WTC11 (cell line): ENCODE results near the gene GART. TPM values are rescaled to one million over a fixed set of nuclear protein-coding genes. Genes with fewer than 3 reads are reported as not detected.

Experiments used
- ATF1 ChIP-seq: sonication (generic); formaldehyde crosslinking; IDR thresholded peaks from 2 replicates; pipeline ENCODE4 v1.8.1; 2023; ENCODE audit warnings: mild to moderate bottlenecking, moderate library complexity, missing genetic modification reagents
- CBFB ChIP-seq: sonication (generic); formaldehyde crosslinking; IDR thresholded peaks from 2 replicates; pipeline ENCODE4 v1.8.1; 2022; ENCODE audit warnings: mild to moderate bottlenecking, low read depth, missing genetic modification reagents
- CREM ChIP-seq: sonication (generic); formaldehyde crosslinking; IDR thresholded peaks from 2 replicates; pipeline ENCODE4 v1.8.1; 2022; ENCODE audit warnings: mild to moderate bottlenecking, missing genetic modification reagents, moderate library complexity
- ELF4 ChIP-seq: sonication (generic); formaldehyde crosslinking; IDR thresholded peaks from 2 replicates; pipeline ENCODE4 v1.8.1; 2022; ENCODE audit warnings: low read depth, mild to moderate bottlenecking, moderate library complexity, missing genetic modification reagents
- ESRRA ChIP-seq: sonication (generic); formaldehyde crosslinking; IDR thresholded peaks from 2 replicates; pipeline ENCODE4 v1.8.1; 2022; ENCODE audit warnings: mild to moderate bottlenecking, missing genetic modification reagents, borderline replicate concordance
- ETV6 ChIP-seq: sonication (generic); formaldehyde crosslinking; IDR thresholded peaks from 2 replicates; pipeline ENCODE4 v1.8.1; 2022; ENCODE audit warnings: mild to moderate bottlenecking, missing genetic modification reagents
- GABPB1 ChIP-seq: sonication (generic); formaldehyde crosslinking; IDR thresholded peaks from 2 replicates; pipeline ENCODE4 v1.8.1; 2023; ENCODE audit warnings: mild to moderate bottlenecking, missing genetic modification reagents
- HMGA2 ChIP-seq: fragments of 250-450 bp; sonication (Bioruptor Pico); IDR thresholded peaks from 2 replicates; pipeline ENCODE4 v1.4.0; 2021; ENCODE audit warnings: mild to moderate bottlenecking, moderate library complexity
- IRF1 ChIP-seq: sonication (generic); formaldehyde crosslinking; IDR thresholded peaks from 2 replicates; pipeline ENCODE4 v1.8.0; 2023; ENCODE audit warnings: missing genetic modification reagents
- JAZF1 ChIP-seq: fragments of 250-450 bp; sonication (Bioruptor Pico); IDR thresholded peaks from 2 replicates; pipeline ENCODE4 v1.9.0; 2021; ENCODE audit warnings: moderate library complexity, mild to moderate bottlenecking, inconsistent platforms
- MYBL2 ChIP-seq: sonication (generic); formaldehyde crosslinking; IDR thresholded peaks from 2 replicates; pipeline ENCODE4 v1.8.1; 2023; ENCODE audit warnings: mild to moderate bottlenecking, moderate library complexity, missing genetic modification reagents
- NR2C2 ChIP-seq: sonication (generic); formaldehyde crosslinking; IDR thresholded peaks from 2 replicates; pipeline ENCODE4 v1.8.0; 2022; ENCODE audit warnings: mild to moderate bottlenecking, missing genetic modification reagents
- PRRX2 ChIP-seq: fragments of 250-450 bp; sonication (Bioruptor Pico); IDR thresholded peaks from 2 replicates; pipeline ENCODE4 v1.8.0; 2021; ENCODE audit warnings: mild to moderate bottlenecking
- RELA ChIP-seq: sonication (generic); formaldehyde crosslinking; IDR thresholded peaks from 2 replicates; pipeline ENCODE4 v1.8.1; 2022; ENCODE audit warnings: missing genetic modification reagents, mild to moderate bottlenecking, borderline replicate concordance
- SMAD3 ChIP-seq: sonication (generic); formaldehyde crosslinking; IDR thresholded peaks from 2 replicates; pipeline ENCODE4 v1.8.0; 2022; ENCODE audit warnings: missing genetic modification reagents, mild to moderate bottlenecking, borderline replicate concordance
- SMAD4 ChIP-seq: sonication (generic); formaldehyde crosslinking; IDR thresholded peaks from 2 replicates; pipeline ENCODE4 v1.8.0; 2022; ENCODE audit warnings: mild to moderate bottlenecking, missing genetic modification reagents
- SOX15 ChIP-seq: fragments of 250-450 bp; sonication (Bioruptor Pico); IDR thresholded peaks from 2 replicates; pipeline ENCODE4 v1.9.0; 2021; ENCODE audit warnings: mild to moderate bottlenecking
- STAT6 ChIP-seq: sonication (generic); formaldehyde crosslinking; conservative IDR thresholded peaks from 2 replicates; pipeline ENCODE4 v1.8.1; 2023; ENCODE audit warnings: mild to moderate bottlenecking, low read depth, missing genetic modification reagents, moderate library complexity
- TP53 ChIP-seq: sonication (generic); formaldehyde crosslinking; IDR thresholded peaks from 2 replicates; pipeline ENCODE4 v1.8.1; 2023; ENCODE audit warnings: mild to moderate bottlenecking, missing genetic modification reagents
- ZBTB21 ChIP-seq: sonication (generic); formaldehyde crosslinking; IDR thresholded peaks from 2 replicates; pipeline ENCODE4 v1.8.1; 2023; ENCODE audit warnings: mild to moderate bottlenecking, missing genetic modification reagents, borderline replicate concordance
- ZNF219 ChIP-seq: sonication (generic); formaldehyde crosslinking; IDR thresholded peaks from 2 replicates; pipeline ENCODE4 v1.8.0; 2023; ENCODE audit warnings: missing genetic modification reagents, mild to moderate bottlenecking, borderline replicate concordance
- ZNF263 ChIP-seq: sonication (generic); formaldehyde crosslinking; IDR thresholded peaks from 2 replicates; pipeline ENCODE4 v1.8.1; 2022; ENCODE audit warnings: low read depth, mild to moderate bottlenecking, moderate library complexity, missing genetic modification reagents
- ZNF317 ChIP-seq: sonication (generic); formaldehyde crosslinking; IDR thresholded peaks from 2 replicates; pipeline ENCODE4 v1.8.1; 2023; ENCODE audit warnings: low read depth, mild to moderate bottlenecking, moderate library complexity, missing genetic modification reagents, borderline replicate concordance
- ZNF416 ChIP-seq: fragments of 250-450 bp; sonication (Bioruptor Pico); IDR thresholded peaks from 2 replicates; pipeline ENCODE4 v1.9.0; 2021; ENCODE audit warnings: mild to moderate bottlenecking, inconsistent platforms
- ZSCAN18 ChIP-seq: fragments of 250-450 bp; sonication (Bioruptor Pico); IDR thresholded peaks from 2 replicates; pipeline ENCODE4 v2.1.2; 2022; ENCODE audit warnings: mild to moderate bottlenecking, moderate library complexity
- total RNA-seq: library from RNA; stranded (reverse); gene quantifications from 3 replicates; pipeline ENCODE4 v1.2.3, GENCODE V29; 2021
- TF ChIP-seq, protein P1 (sequence below): sonication (generic); formaldehyde crosslinking; IDR thresholded peaks from 2 replicates; pipeline ENCODE4 v1.8.1; 2023; ENCODE audit warnings: mild to moderate bottlenecking, missing genetic modification reagents
- TF ChIP-seq, protein P2 (sequence below): sonication (generic); formaldehyde crosslinking; IDR thresholded peaks from 2 replicates; pipeline ENCODE4 v1.8.1; 2022; ENCODE audit warnings: low read depth, mild to moderate bottlenecking, moderate library complexity, missing genetic modification reagents, borderline replicate concordance
- TF ChIP-seq, protein P3 (sequence below): sonication (generic); formaldehyde crosslinking; IDR thresholded peaks from 2 replicates; pipeline ENCODE4 v1.8.0; 2022; ENCODE audit warnings: missing genetic modification reagents

GART gene
- total RNA-seq, 1 experiment from 2014 or later: 223 TPM

DNA sequence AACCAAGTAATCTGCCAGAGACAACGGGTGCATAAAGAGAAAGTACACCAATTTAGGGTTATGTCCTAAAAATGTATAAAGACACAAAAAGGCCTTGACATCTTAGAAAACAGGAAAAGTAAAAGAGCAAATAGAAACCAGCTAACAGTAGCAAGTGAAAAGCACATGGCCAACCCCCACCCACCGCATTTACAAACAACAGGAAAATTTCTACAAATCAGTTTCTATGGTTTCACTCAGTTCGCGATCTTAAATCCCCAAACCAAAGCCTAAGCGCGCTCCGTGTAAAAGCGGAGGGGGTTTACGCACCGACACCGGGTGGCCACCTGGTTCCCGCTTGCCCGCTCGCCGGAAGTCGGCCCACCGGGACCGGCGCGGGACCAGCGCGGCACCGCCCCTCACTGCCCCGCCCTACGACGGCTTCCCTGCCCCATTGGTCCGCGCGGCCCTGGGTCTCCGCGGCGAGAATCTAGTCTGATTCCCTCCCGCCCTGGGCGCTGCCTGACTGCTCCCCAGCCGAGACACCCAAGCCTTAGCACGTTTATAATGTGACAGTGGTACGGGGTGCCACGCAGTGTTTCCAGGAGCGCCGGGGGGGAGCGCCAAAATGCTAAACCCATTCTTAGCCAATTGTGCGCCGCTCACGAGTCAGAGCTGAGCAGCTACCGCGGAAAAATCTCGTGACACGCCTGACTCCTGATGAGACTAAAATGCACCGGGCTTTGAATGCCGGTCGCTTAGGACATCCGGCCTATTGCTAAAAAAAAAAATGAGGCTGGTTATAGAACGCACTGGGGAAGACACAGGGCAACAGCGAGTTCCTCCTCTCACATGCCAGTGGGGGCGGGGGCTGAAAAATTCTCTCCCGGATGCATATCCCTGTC is at the start of gene GART (continued):
- no peak for TF ChIP-seq PRRX2 (CRISPR knock-in tag)
- TF ChIP-seq ETV6: no peak
- TF ChIP-seq ELF4 (CRISPR knock-in tag): no peak
- no peak for TF ChIP-seq SOX15 (CRISPR knock-in tag)
- 0 out of 2 replicates have a peak, but pooled peaks have one; percentile 3 for TF ChIP-seq HMGA2
- TF ChIP-seq, protein P1, sequence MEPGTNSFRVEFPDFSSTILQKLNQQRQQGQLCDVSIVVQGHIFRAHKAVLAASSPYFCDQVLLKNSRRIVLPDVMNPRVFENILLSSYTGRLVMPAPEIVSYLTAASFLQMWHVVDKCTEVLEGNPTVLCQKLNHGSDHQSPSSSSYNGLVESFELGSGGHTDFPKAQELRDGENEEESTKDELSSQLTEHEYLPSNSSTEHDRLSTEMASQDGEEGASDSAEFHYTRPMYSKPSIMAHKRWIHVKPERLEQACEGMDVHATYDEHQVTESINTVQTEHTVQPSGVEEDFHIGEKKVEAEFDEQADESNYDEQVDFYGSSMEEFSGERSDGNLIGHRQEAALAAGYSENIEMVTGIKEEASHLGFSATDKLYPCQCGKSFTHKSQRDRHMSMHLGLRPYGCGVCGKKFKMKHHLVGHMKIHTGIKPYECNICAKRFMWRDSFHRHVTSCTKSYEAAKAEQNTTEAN (CRISPR knock-in tag): no peak
- no peak for TF ChIP-seq CREM (CRISPR knock-in tag)
- no peak for TF ChIP-seq ZSCAN18
- TF ChIP-seq, protein P2, sequence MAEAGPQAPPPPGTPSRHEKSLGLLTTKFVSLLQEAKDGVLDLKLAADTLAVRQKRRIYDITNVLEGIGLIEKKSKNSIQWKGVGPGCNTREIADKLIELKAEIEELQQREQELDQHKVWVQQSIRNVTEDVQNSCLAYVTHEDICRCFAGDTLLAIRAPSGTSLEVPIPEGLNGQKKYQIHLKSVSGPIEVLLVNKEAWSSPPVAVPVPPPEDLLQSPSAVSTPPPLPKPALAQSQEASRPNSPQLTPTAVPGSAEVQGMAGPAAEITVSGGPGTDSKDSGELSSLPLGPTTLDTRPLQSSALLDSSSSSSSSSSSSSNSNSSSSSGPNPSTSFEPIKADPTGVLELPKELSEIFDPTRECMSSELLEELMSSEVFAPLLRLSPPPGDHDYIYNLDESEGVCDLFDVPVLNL (CRISPR knock-in tag): no peak
- peak; percentile 63; the same call in 1 of the 2 replicates for TF ChIP-seq MYBL2
- TF ChIP-seq SMAD4 (CRISPR knock-in tag): no peak
- no peak for TF ChIP-seq CBFB
- 0 out of 2 replicates have a peak, but pooled peaks have one; percentile 23 for TF ChIP-seq SMAD3
- TF ChIP-seq ZNF416: no peak
- no peak for TF ChIP-seq ZNF263 (CRISPR knock-in tag)
- TF ChIP-seq STAT6: no peak
- no peak for TF ChIP-seq JAZF1 (CRISPR knock-in tag)
- no peak for TF ChIP-seq ESRRA (CRISPR knock-in tag)
- TF ChIP-seq GABPB1 (CRISPR knock-in tag): peak; percentile 64; the same call in 1 of the 2 replicates
- no peak for TF ChIP-seq ZNF219 (CRISPR knock-in tag)
- TF ChIP-seq, protein P3, sequence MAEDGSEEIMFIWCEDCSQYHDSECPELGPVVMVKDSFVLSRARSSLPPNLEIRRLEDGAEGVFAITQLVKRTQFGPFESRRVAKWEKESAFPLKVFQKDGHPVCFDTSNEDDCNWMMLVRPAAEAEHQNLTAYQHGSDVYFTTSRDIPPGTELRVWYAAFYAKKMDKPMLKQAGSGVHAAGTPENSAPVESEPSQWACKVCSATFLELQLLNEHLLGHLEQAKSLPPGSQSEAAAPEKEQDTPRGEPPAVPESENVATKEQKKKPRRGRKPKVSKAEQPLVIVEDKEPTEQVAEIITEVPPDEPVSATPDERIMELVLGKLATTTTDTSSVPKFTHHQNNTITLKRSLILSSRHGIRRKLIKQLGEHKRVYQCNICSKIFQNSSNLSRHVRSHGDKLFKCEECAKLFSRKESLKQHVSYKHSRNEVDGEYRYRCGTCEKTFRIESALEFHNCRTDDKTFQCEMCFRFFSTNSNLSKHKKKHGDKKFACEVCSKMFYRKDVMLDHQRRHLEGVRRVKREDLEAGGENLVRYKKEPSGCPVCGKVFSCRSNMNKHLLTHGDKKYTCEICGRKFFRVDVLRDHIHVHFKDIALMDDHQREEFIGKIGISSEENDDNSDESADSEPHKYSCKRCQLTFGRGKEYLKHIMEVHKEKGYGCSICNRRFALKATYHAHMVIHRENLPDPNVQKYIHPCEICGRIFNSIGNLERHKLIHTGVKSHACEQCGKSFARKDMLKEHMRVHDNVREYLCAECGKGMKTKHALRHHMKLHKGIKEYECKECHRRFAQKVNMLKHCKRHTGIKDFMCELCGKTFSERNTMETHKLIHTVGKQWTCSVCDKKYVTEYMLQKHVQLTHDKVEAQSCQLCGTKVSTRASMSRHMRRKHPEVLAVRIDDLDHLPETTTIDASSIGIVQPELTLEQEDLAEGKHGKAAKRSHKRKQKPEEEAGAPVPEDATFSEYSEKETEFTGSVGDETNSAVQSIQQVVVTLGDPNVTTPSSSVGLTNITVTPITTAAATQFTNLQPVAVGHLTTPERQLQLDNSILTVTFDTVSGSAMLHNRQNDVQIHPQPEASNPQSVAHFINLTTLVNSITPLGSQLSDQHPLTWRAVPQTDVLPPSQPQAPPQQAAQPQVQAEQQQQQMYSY (CRISPR knock-in tag): no peak
- TF ChIP-seq ZBTB21: no peak
- no peak for TF ChIP-seq ZNF317 (CRISPR knock-in tag)
- TF ChIP-seq TP53 (CRISPR knock-in tag): no peak
- TF ChIP-seq IRF1 (CRISPR knock-in tag): no peak
- TF ChIP-seq RELA (CRISPR knock-in tag): no peak
- TF ChIP-seq NR2C2 (CRISPR knock-in tag): no peak
- no peak for TF ChIP-seq ATF1
